ENCODE measurements around the gene HAUS2.
A peak's percentile ranks its signal among the peaks of the same experiment; 100 is the strongest.

HAUS2 gene

DNA sequence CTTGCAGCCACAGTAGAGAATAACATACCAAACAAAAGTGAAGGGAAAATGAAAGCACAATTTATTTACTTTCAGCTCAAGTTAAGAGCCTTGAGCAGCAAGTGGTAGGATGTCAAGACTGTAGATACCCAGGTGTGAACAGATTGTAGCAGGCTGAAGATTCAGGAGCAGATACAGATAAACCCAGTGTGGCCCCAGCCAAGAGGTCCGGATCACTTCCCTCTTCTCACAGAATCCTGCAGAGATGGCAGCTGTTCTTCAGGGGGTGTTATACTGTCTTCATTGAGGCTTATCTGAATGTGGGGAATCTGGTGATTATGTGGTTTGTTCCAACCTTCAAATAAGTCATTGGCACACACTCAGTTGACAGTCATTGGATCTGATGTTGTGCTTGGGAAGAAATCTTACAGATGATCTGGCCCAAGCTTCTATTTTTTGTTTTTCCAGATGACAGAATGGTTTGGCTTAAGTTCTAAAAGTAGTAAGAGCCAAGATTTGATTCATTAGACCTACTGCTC lies 28.9 kb downstream of the HAUS2 start:
- no peak for ATAC-seq
- TF ChIP-seq, protein P1, sequence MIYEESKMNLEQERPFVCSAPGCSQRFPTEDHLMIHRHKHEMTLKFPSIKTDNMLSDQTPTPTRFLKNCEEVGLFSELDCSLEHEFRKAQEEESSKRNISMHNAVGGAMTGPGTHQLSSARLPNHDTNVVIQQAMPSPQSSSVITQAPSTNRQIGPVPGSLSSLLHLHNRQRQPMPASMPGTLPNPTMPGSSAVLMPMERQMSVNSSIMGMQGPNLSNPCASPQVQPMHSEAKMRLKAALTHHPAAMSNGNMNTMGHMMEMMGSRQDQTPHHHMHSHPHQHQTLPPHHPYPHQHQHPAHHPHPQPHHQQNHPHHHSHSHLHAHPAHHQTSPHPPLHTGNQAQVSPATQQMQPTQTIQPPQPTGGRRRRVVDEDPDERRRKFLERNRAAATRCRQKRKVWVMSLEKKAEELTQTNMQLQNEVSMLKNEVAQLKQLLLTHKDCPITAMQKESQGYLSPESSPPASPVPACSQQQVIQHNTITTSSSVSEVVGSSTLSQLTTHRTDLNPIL (CRISPR knock-in tag; IDR thresholded peaks at IDR 0.05; ENCODE audit: low read depth), result no peak

DNA sequence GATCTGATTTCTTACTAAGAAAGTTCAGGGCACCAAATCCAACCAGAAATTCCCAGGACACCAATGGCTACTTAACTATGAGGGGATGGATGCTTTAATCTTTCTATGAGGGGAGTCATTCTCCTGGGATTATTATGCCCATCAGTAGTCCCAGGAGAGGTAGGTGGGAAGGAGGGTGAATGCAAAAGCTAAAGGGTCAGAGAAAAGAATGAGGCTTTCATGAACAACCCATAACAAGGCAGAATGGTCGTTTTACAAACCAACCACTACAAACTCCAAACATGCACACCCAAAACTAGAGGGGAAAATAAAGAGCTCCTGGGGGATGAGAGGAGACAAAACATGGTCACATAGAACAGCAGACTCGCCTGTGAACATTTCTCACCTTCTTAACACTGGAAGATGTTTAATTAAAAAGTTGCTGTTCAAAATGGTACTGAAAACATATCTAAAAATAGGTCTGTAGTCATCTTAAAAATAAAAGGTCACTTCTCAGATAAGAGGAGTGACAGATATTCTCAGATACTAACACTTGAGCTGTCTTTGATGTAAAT lies 30.4 kb downstream of the HAUS2 start:
- no peak for ATAC-seq
- no peak for TF ChIP-seq CSDC2 (CRISPR knock-in tag; IDR thresholded peaks at IDR 0.05)
- no peak for TF ChIP-seq ZNF565 (CRISPR knock-in tag; conservative IDR thresholded peaks at IDR 0.05; ENCODE audit: low read depth)
- TF ChIP-seq ARNTL (CRISPR knock-in tag; IDR thresholded peaks at IDR 0.05; ENCODE audit: borderline replicate concordance, low read depth), result no peak
- TF ChIP-seq, protein P1 (CRISPR knock-in tag; IDR thresholded peaks at IDR 0.05; ENCODE audit: low read depth), result no peak
- TF ChIP-seq, protein P2, sequence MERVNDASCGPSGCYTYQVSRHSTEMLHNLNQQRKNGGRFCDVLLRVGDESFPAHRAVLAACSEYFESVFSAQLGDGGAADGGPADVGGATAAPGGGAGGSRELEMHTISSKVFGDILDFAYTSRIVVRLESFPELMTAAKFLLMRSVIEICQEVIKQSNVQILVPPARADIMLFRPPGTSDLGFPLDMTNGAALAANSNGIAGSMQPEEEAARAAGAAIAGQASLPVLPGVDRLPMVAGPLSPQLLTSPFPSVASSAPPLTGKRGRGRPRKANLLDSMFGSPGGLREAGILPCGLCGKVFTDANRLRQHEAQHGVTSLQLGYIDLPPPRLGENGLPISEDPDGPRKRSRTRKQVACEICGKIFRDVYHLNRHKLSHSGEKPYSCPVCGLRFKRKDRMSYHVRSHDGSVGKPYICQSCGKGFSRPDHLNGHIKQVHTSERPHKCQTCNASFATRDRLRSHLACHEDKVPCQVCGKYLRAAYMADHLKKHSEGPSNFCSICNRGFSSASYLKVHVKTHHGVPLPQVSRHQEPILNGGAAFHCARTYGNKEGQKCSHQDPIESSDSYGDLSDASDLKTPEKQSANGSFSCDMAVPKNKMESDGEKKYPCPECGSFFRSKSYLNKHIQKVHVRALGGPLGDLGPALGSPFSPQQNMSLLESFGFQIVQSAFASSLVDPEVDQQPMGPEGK (CRISPR knock-in tag; IDR thresholded peaks at IDR 0.05; ENCODE audit: borderline replicate concordance), result no peak
- no peak for TF ChIP-seq ESRRG (CRISPR knock-in tag; IDR thresholded peaks at IDR 0.05)
- no peak for TF ChIP-seq TCF4 (CRISPR knock-in tag; IDR thresholded peaks at IDR 0.05; ENCODE audit: borderline replicate concordance)

DNA sequence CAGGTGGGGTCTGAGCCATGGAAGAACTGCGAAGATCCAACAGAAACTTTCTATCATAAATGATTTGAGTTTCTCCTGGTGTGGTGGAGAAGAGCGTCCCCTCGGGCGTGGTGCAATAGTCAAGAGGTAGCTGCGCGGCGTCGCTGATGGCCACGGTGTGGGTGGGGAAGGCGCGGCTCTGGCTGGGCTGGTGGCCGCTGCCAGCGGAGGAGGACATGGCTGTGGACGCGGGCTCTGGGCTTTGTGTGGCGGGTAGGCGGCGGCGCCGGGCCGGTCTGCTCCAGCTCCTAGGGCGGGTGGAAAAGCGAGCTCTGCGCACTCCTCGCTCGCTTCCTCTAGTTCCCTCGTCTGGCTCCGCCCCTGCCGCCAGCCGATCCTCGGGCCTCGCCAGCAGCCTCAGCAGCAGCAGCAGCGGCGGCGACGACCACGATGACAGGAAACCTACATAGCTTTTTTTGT lies 32.7 kb downstream of the HAUS2 start:
- peak; percentile 99 for ATAC-seq
- TF ChIP-seq ZFP30 (CRISPR knock-in tag; IDR thresholded peaks at IDR 0.05), result no peak
- TF ChIP-seq ZFP3 (CRISPR knock-in tag; IDR thresholded peaks at IDR 0.05), result peak; percentile 23; the same call in 1 of the 2 replicates

DNA sequence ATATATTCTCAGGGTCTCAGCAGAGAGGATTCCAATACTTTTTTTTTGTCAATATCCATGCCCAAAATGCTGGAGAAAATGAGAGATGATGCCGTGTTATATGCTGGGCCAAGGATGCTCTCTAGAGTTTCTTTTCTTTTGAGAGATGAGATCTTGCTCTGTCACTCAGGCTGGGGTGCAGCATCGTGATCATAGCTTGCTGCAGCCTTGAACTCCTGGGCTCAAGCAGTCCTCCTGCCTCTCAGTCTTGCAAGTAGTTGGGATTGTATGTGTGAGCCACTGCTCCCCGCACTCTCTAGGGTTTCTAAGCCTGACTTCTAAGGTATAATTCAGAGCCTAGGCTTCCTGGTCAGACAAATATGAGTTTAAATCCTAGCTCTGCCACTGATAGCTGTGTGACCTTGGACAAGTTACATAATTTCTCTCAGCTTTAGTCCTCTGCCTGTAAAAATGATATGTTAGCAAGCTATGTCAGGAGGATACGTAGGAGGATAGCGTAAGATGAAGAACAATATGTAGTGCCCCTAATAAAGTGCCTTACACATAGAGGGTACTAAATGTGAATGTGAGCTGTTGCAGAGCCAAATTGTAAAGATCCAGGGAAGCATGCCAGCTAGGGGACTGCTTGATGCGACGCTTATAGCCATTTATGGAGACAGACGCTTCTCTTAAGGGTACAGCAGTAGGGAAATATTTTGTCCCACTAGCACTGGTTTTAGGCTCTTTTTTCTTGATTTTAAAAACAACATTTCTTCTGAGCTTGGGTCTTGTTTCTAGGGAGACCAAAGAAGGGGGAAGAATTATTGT lies 34.1 kb downstream of the HAUS2 start:
- no peak for ATAC-seq

DNA sequence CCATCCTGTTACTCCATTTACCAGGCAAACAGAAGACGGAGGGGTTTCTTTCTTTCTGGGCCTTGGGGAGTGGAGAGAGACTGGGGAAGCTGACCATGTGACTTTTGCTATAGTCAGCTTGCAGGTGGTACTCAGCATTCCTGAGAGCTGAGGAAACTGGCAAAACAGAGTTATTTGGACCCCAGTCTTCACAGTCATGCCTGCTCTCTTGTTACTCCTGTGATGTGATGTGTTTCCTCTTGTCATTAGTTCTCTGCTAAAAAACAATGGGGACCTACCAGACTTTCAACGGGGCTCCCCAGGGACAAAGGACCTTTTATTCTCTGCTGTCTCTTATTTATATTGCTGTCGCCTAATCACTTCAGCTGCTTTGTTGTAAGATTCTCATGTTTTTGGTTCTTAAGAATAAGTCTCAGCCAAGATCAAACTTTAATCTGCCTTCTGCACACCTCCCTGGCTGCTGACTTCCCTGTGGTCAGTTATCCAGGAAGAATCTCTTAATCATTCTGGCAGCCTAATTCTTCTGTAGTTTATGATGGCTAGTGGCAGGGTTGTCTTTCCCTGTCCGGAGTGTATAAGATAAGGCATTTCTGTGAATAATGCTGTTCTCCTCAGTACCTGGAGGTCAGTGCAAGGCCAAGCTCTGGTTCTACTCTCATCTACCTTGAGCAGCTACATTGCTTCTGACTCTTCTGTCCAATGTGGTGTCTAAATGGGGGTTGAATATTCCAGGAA lies 35.6 kb downstream of the HAUS2 start:
- TF ChIP-seq ISL1 (CRISPR knock-in tag; IDR thresholded peaks at IDR 0.05) (0 out of 2 replicates have a peak, but pooled peaks have one; percentile 14), CSDC2 (CRISPR knock-in tag; IDR thresholded peaks at IDR 0.05) (no peak)
- ATAC-seq, result no peak

More for the DNA sequence above, 34.1 kb downstream of the HAUS2 start:
- TF ChIP-seq BACH2 (CRISPR knock-in tag; IDR thresholded peaks at IDR 0.05; ENCODE audit: borderline replicate concordance) (no peak), SNAI2 (CRISPR knock-in tag; IDR thresholded peaks at IDR 0.05) (no peak), ZNF70 (CRISPR knock-in tag; IDR thresholded peaks at IDR 0.05) (no peak), PPARA (CRISPR knock-in tag; IDR thresholded peaks at IDR 0.05; ENCODE audit: borderline replicate concordance) (no peak), OSR1 (CRISPR knock-in tag; IDR thresholded peaks at IDR 0.05) (no peak)

DNA sequence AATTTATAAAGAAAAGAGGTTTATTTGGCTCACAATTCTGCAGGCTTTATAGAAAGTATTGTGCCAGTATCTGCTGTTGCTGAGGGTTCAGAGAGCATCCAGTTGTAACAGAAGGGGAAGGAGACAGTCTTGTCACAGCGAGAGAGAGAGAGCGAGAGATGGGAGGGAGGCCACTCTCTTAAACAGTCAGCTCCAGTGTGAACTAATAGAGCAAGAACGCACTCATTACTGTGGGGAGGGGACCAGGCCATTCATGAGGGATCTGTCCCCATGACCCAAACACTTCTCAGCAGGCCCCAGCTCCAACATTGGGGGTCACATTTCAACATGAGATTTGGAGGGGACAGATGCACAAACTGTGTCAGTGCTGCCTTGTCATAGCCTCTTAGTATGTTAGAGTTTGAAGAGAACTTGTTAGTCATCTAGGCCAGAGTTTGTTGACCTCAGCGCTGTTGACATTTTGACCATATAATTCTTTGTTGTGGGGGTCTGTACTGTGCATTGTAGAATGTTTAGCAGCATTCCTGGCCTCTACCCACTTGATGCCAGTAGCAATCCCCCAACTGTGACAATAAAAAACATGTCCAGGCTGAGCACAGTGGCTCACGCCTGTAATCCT lies 42.1 kb downstream of the HAUS2 start:
- ATAC-seq, result no peak
- TF ChIP-seq, protein P3, sequence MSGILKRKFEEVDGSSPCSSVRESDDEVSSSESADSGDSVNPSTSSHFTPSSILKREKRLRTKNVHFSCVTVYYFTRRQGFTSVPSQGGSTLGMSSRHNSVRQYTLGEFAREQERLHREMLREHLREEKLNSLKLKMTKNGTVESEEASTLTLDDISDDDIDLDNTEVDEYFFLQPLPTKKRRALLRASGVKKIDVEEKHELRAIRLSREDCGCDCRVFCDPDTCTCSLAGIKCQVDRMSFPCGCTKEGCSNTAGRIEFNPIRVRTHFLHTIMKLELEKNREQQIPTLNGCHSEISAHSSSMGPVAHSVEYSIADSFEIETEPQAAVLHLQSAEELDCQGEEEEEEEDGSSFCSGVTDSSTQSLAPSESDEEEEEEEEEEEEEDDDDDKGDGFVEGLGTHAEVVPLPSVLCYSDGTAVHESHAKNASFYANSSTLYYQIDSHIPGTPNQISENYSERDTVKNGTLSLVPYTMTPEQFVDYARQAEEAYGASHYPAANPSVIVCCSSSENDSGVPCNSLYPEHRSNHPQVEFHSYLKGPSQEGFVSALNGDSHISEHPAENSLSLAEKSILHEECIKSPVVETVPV (CRISPR knock-in tag; IDR thresholded peaks at IDR 0.05), result no peak
- TF ChIP-seq ESRRG (CRISPR knock-in tag; IDR thresholded peaks at IDR 0.05), result no peak
- no peak for TF ChIP-seq SNAI2 (CRISPR knock-in tag; IDR thresholded peaks at IDR 0.05)
- TF ChIP-seq ARNTL (CRISPR knock-in tag; IDR thresholded peaks at IDR 0.05; ENCODE audit: borderline replicate concordance, low read depth), result no peak
- TF ChIP-seq ZNF8 (CRISPR knock-in tag; IDR thresholded peaks at IDR 0.05), result no peak
- no peak for TF ChIP-seq ZC3H10 (CRISPR knock-in tag; IDR thresholded peaks at IDR 0.05)
- TF ChIP-seq GLIS3 (CRISPR knock-in tag; IDR thresholded peaks at IDR 0.05), result no peak

Data from SK-N-SH treated with all-trans-retinoic acid at 6 μM for 48 hours (cell line).